Neutrophil (primary cell): ENCODE measurements around the gene FTCDNL1.

ENCODE experiments used
- H3K27ac ChIP-seq: fragments of 200-600 bp; sonication (generic); 2 replicates; pipeline ENCODE4 v1.5.1; 2016; ENCODE audit warnings: mild to moderate bottlenecking, moderate library complexity
- H3K27me3 ChIP-seq: fragments of 200-600 bp; sonication (generic); 2 replicates; pipeline ENCODE4 v1.6.0; 2016; ENCODE audit warnings: mild to moderate bottlenecking
- H3K36me3 ChIP-seq: fragments of 200-600 bp; sonication (generic); 2 replicates; pipeline ENCODE4 v1.5.1; 2017
- H3K4me1 ChIP-seq, 2 experiments: fragments of 200-600 bp in 1 of 2; sonication (generic) in 1 of 2; 1 replicate in 1 of 2; 2 replicates in 1 of 2; pipeline versions ENCODE4 v1.5.1 to v1.6.1; 2013 to 2016; ENCODE audit warnings: low read depth in 1 of 2, low read length in 1 of 2, mild to moderate bottlenecking in 1 of 2, moderate library complexity in 1 of 2; ENCODE audit not compliant: control insufficient read depth in 1 of 2, insufficient read depth in 1 of 2
- H3K4me3 ChIP-seq, 2 experiments: fragments of 200-600 bp in 1 of 2; sonication (generic) in 1 of 2; 1 replicate in 1 of 2; 2 replicates in 1 of 2; pipeline ENCODE4 v1.5.1; 2013 to 2016; ENCODE audit warnings: low read depth in 1 of 2, low read length in 1 of 2, mild to moderate bottlenecking in 1 of 2, moderate library complexity in 1 of 2
- H3K9me3 ChIP-seq: fragments of 200-600 bp; sonication (generic); 2 replicates; pipeline ENCODE4 v1.5.1; 2016
- TF ChIP-seq, protein P1 (sequence below): fragments of 200-600 bp; sonication (generic); IDR thresholded peaks from 2 replicates; pipeline ENCODE4 v1.5.1; 2016; ENCODE audit warnings: antibody characterized with exemption

Gene FTCDNL1

DNA sequence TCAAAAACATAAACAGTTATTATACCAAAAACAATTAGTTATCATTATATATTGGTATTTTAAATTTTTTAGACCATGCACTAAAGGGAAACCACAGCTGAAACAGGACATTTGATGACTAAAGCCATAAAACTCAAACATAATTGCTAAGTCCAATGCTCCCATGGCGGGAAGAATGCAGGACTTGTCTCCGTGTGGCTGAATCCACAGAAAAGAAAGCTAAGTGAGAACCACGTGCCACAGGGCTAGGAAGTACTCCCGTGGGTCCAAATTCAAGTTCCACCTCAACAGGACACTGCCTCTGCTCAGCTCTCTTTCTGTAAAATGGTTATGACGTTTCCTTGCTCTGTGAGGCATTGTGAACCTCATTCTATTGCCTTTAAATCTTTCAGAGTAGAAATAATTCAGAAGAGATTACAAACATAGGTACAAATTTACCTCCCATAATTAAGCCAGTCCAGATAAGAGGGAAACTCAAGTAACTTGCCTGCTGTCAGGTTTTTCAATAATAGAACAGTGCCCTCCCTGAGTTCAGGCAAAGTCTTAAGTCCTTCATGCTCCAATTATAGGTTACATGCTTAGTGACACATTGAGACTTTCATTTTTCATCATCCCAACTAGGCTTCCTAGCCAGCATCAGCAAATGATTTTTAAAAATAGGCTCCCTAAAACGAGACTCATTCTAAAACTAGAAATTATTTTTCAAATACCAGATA, 36.7 kb downstream of the FTCDNL1 start:
- Histone ChIP-seq H3K27me3 (no peaks in the 10 kb centered on the region), H3K27ac (no peak overlapping the region), H3K36me3 (no peaks in the 10 kb centered on the region), H3K9me3 (no peaks in the 10 kb centered on the region), H3K4me1 (no peaks in the 10 kb centered on the region), H3K4me3 (no peak overlapping the region)
- TF ChIP-seq, protein P1, sequence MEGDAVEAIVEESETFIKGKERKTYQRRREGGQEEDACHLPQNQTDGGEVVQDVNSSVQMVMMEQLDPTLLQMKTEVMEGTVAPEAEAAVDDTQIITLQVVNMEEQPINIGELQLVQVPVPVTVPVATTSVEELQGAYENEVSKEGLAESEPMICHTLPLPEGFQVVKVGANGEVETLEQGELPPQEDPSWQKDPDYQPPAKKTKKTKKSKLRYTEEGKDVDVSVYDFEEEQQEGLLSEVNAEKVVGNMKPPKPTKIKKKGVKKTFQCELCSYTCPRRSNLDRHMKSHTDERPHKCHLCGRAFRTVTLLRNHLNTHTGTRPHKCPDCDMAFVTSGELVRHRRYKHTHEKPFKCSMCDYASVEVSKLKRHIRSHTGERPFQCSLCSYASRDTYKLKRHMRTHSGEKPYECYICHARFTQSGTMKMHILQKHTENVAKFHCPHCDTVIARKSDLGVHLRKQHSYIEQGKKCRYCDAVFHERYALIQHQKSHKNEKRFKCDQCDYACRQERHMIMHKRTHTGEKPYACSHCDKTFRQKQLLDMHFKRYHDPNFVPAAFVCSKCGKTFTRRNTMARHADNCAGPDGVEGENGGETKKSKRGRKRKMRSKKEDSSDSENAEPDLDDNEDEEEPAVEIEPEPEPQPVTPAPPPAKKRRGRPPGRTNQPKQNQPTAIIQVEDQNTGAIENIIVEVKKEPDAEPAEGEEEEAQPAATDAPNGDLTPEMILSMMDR: no peak

DNA sequence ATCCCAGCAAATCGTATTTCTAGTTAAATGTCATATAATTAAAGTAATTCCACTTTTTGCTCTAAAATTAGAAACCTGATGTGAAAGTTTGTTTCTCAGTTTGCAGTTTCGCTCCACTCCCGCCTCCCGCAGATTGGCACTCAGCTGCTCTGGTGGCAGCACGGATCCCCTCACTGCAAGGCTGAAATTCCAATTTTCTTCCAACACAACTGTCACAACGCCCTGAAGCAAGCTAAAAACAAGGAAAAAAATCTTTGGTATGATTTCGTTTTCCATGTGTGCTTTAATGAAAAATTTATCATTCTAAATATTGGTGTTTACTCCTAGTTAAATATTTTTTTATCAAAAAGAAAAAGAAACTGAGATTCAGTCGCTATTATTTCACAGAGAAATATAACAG, 38.5 kb downstream of the FTCDNL1 start:
- Histone ChIP-seq H3K27ac (no peak overlapping the region), H3K4me3 (no peak overlapping the region), H3K36me3 (no peaks in the 10 kb centered on the region), H3K4me1 (no peaks in the 10 kb centered on the region), H3K9me3 (no peaks in the 10 kb centered on the region), H3K27me3 (no peaks in the 10 kb centered on the region)
- TF ChIP-seq, protein P1: no peak

DNA sequence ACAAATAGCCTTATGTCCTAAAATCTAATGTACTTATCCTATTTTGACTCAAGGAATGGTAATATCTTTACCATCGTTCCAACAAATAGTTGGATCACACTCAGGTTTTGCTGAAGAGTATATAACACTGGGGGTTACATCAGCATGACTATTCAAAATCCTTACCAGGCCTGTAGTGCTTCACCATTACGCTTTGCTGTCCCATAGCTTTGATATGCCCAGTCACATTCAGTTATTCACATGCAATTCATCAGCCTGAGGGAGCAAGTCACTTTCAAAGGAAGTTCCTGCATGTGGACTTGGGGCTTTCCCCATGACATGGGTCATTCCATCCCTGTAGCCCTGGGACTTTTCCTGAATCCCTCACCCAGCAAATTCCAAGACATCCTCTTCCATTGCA, 39.6 kb downstream of the FTCDNL1 start:
- Histone ChIP-seq H3K9me3 (no peaks in the 10 kb centered on the region), H3K27ac (no peak overlapping the region), H3K27me3 (no peaks in the 10 kb centered on the region), H3K4me1 (no peaks in the 10 kb centered on the region), H3K36me3 (no peaks in the 10 kb centered on the region), H3K4me3 (no peak overlapping the region)
- TF ChIP-seq, protein P1: no peak

DNA sequence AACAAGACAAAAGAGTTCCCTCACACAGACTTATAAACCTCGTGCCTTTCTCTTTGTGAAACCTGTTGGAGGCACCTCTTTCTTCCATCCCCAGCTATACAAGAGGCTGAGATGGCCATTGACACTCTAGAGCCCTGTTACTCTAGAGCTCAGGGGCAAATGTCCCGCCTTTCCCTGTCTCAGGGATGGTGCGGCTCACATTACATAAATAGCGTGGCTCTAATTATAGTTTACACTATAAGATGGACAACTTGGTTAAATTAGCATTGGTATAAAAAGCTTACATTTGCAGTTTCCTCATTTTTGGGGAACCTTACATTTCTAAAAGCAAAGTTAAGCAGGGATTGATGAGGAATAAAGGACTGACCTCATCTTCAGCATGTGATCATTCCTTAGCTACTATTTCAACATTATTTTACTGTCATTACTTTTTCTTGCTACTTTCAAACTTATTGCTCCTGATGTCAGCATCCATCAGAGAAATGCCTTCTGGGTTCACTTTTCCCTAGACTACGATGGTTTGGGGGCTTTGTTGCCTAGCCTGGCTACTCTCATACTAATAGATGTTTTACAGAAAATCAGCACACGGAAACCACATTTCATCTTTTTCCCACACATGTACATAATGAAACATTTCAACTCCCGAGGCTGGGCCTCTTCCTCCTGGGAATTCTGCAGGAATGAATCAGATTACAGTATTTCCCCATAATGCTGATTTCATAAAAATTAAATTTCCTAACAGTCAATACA, 40.4 kb downstream of the FTCDNL1 start:
- no peaks in the 10 kb centered on the region for H3K4me1 ChIP-seq
- H3K27me3 ChIP-seq: no peaks in the 10 kb centered on the region
- TF ChIP-seq, protein P1: no peak
- H3K36me3 ChIP-seq: no peaks in the 10 kb centered on the region
- no peak overlapping the region for H3K4me3 ChIP-seq
- no peaks in the 10 kb centered on the region for H3K9me3 ChIP-seq
- H3K27ac ChIP-seq: no peak overlapping the region

DNA sequence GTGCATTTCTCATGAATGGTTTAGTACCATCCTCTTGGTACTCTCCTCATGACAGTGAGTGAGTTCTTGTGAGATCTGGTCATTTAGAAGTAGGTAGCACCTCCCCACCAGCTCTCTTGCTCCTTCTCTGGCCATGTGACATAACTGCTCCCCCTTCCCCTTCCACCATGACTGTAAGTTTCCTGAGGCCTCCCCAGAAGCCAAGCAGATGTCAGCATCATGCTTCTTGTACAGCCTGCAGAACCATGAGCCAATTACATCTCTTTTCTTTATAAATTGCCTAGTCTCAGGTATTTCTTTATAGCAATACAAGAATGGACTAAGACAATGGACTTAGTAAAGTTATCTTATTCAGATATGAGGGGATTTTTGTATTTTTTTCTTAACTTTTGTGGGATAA, 43.0 kb downstream of the FTCDNL1 start:
- no peak overlapping the region for H3K27ac ChIP-seq
- no peaks in the 10 kb centered on the region for H3K27me3 ChIP-seq
- H3K4me1 ChIP-seq: no peaks in the 10 kb centered on the region
- H3K36me3 ChIP-seq: no peaks in the 10 kb centered on the region
- H3K9me3 ChIP-seq: no peaks in the 10 kb centered on the region
- H3K4me3 ChIP-seq: no peak overlapping the region
- TF ChIP-seq, protein P1: no peak
